Stimulated activated CD4-positive, alpha-beta T cell treated with anti-CD3 and anti-CD28 coated beads, Interleukin-12 subunit alpha, Interleukin-12 subunit beta, amount 100 ng/mL, for 4 hours (primary cell): ENCODE measurements around the gene RAB5B.
A peak's percentile ranks its signal among the peaks of the same experiment; 100 is the strongest.
"Not testable (repeated sequence)": the region's sequence is repeated elsewhere in the genome, so short reads cannot be mapped to it uniquely, and the experiment has no call there.

Source experiments
- DNase-seq: peaks from one replicate; pipeline ENCODE4 v3.0.0-alpha.2; 2020

The RAB5B gene

DNA sequence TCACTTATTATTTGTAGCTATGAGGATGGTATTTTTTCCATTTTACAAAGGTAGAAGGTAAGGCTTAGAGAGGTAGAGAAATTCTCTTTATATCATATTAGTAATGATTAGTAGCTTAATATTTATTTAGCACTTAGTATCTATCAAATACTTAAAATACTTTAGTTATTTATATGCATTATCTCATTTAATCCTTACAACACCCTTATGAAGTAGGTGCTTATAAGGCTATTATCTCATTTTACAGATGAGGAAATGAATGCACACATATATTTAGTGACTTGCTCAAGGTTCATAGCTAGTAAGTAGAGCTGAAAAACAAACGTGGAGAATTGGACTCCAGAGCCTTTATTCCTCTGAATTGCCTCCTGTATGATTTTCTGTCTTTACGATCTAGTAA lies 11.0 kb downstream of the RAB5B start:
- DNase-seq: no peak

DNA sequence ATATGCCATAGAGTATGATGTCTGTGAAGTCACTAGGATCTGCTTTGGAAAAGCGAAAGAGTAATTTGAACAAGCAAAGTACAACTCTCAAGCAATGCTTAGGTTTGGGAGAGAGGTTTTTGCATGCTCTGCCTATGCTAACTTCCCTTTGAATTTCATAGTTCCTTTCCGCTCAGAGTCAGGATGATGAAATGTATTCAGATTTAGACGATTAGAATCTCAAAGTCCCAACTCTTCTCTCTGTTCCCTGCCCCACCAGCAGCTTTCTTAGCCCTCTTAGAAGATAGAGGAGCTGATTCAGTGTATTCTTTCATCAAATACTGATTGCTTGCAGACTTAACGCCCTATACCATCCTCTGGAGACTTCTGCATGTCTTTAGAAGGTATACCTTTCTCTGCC lies 11.5 kb downstream of the RAB5B start:
- DNase-seq: no peak

DNA sequence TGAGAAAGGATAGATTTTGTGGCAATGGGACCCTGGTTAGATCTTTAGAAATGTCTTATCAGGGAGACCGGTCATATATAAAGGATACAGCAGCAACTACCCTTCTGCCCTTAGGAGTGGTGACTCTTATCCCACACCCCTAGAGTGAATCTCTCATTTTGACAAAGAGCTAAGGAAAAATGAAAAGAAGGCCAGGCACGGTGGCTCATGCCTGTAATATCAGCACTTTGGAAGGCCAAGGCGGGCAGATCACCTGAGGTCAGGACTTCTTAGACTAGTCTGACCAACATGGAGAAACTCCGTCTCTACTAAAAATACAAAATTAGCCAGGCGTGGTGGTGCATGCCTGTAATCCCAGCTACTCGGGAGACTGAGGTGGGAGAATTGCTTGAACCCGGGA lies 12.1 kb downstream of the RAB5B start:
- DNase-seq: not testable (repeated sequence)

DNA sequence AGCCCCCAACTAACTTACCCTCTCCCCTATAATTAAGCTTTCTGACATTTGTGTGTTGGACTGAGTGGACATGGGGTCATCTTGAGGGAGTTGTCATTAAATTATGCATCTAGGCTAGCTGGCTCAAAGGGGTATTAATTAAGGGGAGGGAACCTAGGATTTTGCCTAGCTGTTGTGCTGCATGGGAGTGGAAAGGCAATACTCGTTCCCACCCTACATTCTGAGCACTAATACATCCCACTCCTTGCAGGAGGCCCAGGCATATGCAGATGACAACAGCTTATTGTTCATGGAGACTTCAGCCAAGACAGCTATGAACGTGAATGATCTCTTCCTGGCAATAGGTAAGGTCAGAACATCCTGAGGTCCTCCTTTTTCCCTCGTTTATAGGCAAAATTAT lies 17.2 kb downstream of the RAB5B start:
- no peak for DNase-seq

DNA sequence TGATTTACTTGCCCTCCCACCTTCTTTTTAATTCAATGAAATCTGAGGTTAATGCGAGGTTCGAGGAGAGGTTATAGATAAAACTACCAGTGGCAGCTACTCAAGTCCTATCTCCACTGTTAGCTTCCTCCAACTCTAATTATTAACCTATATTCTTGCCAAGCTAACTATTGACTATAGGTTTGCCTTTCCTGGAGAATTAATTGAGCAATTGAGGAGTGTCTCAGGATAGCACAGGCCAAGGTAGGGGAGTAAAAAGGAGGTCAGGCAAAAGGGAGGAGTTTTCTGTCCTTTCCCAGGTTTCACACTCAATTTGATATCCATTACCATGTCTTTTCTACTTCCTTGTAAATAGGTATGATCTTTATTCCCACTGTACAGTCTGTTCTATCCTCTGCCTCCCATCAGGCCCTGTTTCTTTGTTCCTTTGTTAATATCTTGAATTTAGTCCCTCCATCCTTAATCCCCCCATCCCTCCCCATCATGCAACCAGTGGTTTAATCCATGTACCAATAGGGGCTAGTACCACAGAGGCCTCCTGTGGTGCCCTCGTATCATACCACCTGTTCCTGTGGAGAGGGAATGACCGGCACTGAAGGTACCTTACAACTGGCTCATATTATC lies 19.5 kb downstream of the RAB5B start:
- DNase-seq: no peak

DNA sequence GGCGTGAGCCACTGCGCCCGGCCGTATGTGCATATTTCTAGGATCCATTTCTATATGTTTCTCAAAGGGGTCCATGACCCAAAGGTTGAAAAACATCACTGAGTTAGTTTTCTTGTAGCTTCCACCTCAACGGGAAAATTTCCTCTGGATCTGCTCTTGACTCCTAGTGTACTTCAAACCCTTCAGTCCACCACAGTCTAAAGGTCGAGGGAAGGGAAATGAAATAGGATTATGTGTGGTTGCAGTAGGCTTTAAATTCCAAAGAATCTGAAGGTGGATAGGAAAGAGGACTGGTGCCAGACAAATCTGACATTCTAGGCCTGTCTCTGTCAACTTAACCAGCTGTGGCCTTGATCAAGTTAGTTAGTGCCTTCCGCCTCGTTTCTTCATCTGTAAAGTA lies 21.5 kb downstream of the RAB5B start:
- DNase-seq: no peak

DNA sequence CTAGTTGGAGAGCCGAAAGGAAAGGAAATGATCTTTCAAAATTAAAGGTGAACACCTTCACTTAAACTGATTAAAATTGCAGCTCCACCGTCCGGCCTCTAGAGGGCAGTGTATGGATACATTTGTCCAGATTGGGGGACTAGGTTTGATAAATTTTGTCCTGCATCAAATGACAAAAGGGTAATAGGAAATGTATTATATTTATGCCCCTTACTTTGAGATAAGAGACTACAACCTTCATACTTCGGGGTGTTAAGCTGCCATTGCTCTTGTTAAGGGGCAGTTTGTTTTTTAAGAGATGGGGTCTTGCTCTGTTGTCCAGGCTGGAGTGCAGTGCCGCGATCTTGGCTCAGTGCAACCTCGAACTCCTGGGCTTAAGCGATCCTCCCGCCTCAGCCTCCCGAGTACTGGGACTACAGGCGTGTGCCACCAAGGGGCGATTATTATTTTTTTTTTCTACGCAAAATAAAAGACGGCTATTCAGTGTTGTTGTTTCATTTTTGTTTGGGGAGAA lies 22.4 kb downstream of the RAB5B start:
- peak; percentile 37 for DNase-seq

DNA sequence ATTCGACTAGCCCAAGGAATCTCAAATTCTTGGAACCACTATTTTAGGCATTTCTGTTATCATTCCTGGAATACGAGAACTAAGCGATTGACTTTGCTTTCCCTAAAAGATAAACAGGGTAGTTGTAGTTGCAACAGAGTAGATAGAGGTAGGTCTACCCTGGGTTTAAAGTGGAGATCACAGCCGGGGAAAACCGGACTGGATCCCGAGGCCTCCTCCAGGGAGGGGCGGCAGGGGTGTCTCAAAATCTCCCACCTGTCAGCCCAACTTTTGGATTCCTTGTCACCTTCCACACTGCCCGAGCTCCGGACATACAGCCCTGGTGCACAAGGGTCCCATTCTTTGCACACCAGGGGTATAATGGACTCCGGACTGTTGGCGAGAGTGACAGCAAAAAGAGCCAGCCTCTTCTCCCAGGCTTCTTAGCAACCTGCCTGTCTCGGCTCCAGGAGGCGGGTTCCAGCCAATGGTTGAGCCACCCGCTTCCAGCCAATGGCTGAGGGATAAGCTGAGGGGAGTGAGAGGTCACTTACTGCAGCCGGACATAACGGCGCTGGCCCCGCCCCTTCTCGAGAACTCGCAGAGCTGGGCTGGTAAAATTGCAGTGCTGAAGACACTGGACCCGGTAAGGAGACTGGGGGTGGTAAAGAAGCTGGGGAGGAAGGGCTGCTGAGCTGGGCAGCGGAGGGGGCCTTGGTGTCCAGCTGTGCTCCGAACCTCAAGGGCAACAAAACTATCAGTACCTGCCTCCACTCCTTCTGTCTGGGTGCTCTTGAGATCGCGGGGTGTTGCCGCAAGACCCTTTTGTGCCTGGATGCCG lies 23.0 kb downstream of the RAB5B start, which contains the start of gene SUOX:
Gene SUOX (plus strand): TSS at position 562 of the 820 bp plus-strand sequence. CDS start 4,946 bp downstream, outside the sequence.
- DNase-seq: no peak

DNA sequence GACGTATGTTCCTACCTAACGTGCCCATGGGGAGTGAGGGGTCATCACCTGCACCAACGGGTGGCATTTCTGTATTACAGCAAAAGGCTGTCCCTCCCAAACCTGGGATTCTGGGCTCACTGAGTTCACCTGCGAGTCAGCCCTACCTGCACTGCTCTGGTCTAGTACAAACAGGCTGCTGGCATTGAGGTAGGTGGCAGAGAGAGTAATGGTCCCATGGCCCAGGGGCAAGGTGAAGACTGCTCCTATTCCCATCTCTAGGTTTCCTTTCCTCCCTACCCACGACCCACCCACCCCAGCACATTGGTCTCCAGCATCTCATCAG lies 23.6 kb downstream of the RAB5B start:
- no peak for DNase-seq

DNA sequence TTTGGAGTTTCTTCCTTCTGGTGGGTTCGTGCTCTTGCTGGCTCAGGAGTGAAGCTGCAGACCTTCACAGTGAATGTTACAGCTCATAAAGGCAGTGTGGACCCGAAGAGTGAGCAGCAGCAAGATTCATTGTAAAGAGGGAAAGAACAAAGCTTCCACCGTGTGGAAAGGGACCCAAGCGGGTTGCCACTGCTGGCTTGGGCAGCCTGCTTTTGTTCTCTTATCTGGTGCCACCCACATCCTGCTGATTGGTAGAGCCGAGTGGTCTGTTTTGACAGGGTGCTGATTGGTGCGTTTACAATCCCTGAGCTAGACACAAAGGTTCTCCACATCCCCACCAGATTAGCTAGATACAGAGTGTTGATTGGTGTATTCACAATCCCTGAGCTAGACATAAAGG lies 25.6 kb downstream of the RAB5B start:
- not testable (repeated sequence) for DNase-seq

DNA sequence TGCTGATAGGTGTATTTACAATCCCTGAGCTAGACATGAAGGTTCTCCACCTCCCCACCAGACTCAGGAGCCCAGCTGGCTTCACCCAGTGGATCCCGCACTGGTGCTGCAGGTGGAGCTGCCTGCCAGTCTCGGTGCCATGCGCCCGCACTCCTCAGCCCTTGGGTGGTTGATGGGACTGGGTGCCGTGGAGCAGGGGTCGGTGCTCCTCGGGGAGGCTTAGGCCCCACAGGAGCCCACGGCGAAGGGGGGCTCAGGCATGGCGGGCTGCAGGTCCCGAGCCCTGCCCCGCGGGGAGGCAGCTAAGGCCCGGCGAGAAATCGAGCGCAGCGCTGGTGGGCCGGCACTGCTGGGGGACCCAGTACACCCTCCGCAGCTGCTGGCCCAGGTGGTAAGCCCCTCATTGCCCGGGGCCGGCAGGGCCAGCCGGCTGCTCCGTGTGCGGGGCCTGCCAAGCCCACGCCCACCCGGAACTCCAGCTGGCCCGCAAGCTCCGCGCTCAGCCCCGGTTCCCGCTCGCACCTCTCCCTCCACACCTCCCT lies 26.2 kb downstream of the RAB5B start:
- DNase-seq: not testable (repeated sequence)

DNA sequence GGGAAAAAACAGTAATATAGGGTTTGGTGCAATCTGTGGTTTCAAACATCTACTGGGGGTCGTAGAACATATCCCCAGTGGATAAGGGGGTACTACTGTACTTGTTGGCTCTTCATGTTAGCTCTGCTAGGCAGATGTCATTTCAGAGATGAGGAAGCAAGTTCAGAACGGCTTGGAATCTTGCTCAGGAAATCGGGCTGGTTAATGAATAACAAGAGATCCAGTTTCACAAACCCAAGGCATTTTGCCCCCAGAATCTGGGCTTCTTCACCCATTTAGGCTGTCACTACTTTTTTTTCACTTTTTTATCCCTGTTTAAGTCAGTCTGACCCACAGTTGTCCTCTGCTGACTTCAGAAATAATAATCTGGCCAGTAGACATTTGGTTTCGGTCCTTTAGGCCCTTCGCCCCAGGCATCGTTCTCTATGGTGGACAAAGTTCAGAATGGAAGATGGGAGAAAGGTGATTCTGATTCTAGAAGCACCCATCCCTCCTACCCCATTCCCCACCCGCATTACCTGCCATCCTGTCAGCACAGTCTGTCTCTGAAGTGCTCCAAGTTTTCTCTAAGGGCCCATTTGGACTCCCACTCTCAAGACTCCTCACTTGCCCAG lies 27.7 kb downstream of the RAB5B start:
- no peak for DNase-seq

DNA sequence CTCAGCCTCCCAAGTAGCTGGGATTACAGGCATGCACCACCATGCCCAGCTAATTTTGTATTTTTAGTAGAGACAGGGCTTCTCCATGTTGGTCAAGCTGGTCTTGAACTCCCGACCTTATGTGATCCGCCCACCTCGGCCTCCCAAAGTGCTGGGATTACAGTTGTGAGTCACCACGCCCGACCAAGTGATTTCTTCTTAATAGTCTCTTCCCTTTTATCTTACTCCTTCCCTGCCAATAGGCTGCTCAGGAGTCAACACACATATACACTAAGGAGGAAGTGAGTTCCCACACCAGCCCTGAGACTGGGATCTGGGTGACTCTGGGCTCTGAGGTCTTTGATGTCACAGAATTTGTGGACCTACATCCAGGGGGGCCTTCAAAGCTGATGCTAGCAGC lies 29.5 kb downstream of the RAB5B start:
- not testable (repeated sequence) for DNase-seq

DNA sequence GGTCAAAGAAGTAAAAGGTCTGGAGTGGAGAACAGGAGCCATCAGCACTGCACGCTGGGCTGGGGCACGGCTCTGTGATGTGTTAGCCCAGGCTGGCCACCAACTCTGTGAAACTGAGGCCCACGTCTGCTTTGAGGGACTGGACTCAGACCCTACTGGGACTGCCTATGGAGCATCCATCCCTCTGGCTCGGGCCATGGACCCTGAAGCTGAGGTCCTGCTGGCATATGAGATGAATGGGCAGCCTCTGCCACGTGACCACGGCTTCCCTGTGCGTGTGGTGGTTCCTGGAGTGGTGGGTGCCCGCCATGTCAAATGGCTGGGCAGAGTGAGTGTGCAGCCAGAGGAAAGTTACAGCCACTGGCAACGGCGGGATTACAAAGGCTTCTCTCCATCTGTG lies 30.3 kb downstream of the RAB5B start:
- DNase-seq: no peak

DNA sequence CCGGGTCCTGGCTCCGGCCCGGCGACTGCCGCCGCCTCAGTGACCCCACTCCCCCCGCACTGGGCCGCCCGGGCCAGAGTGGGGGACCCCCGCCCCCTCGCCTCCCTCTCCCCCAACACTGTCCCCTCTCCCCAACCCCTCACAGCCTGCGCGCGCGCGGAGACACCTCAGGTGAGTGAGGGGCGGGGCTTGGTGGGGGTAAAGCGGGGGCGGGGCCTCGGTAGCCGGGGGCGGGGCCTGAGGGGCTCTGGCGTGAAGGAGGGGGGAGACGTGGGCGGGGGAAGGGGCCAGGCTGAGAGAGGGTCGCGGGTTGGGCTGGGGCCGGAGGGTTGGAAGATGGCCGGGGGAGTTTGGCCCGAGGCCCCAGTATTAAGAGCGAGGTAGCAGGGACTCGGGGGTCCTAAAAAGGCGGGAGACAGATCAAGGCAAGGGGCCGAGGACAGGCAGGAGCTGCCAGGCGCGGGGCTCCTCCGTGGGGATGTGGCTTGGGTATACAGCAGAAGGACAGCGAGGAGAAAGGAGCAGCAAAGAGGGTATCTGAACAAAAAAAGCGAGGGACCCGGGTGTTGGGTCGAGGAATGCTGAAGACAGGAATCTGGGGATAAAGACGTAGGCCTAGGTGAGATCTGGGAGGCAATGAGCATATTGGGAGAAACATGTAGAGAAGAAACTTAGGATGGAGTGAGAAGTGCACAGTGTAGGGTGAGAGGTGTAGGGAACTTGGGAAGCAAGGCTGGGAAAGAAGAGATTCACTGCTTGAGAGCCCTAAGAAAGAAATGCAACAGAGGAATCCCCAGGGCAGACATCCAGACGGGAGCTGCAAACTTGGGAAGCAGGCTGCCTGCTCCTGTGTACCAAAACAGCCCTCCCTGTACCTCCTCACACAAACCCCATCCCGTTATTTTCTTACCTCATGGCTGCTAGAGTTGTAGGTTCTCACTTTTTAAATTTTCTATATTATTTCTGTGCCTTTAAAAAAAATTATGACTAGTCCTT lies 34.0 kb downstream of the RAB5B start:
- peak; percentile 76 for DNase-seq

DNA sequence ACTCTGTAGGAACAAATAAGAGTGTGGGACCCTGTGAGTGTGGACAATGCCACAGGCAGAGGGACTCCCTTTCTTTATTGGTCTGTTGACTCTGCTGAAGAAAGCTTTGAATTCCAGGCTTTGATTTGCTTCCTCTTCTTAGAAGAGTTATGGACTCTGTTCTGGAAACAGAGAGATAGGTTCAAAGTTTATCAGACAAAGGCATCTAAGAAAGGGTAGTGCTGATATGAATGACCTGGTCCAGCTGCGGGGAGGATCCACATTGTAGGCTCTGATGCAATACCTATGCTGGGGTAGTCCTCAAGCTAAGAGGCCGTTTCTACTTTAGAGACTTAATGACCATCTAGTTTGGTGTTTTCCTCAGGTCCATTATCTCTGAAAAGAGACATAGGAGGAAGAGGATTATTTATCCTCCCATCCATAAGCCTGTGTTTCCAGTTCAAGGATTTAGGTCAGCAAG lies 36.3 kb downstream of the RAB5B start:
- DNase-seq: no peak

DNA sequence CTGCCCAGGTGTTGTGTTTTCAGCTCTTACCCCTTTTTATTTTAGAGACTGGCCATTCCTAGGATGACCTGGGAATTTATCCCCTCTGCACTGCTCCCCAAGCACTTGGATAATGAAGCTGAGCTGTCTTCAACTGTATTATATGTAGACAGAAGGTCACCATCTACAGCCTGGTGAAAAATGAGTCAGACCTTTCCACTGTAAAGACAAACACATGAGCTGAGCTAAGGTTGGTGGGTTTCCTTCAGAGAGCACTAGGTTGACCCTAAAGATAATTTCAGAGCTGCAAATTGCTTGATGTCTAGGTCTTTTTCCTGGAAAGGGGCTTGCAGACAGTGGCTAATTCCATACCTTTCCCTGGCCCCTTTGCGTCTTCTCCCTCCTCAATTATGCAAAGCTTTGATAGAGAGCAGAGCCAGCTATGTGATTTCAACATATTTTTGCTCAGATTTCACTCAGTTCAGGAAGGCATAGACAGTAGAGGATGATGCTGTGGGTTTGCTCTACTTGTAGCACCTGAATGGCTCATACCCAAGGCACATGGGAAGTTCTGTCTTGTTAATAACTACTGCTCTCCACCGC lies 37.7 kb downstream of the RAB5B start:
- DNase-seq: no peak

DNA sequence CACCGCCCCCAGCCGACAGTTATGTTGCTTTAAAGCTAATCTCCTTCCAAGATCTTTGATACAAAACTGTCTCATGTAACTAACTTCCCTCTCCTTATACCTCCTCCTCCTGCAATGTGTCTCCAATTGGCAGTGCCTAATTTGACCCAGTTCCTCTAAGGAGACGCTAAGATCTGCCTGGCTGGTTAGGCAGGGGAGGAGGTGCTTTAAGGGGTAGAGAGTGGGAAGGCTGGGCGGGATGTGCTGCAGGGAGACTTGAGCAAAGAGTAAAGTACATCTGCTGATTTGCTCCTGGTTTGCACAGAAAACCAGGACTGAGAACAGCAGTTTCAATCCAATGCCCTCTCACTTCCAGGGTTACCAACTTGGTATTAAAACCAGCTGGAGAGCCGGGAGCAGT lies 39.6 kb downstream of the RAB5B start:
- DNase-seq: no peak

DNA sequence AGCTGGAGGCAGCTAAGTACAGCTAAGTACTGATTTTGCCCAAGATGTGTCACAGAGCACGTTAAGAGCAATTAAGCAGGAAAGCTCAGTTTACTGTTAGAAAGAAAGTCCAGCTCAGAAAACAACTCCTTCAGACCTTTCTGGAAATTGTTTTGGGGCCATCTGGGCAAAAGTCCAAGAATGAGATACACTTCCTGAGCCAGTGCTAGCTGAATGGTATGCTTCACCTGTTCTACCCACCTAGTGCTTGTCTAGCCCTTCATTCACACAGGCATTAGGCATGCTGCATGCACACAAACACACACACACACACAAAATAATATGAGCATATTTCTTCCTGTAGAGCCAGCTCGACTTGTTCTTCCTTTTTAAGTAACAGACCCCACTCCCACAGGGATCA lies 40.3 kb downstream of the RAB5B start:
- DNase-seq: no peak

DNA sequence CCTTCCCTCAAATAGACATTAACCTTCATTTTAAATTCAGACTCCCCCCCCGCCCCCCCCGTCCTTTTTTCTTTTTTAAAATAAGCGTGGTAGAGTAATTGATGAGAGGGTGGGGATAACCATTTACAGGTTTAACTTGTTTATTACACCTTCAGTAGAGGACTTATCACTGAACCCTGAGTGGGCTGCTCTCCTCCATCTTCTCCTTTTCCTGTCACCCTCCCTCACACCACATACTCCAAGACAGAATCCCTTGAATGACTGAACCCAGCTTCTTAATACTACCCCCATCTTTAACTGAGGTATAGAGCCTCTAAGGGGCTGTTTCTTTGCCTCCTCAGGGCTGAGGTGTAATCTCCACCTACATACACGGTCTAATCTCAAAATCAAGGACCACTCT lies 43.3 kb downstream of the RAB5B start:
- DNase-seq: no peak

DNA sequence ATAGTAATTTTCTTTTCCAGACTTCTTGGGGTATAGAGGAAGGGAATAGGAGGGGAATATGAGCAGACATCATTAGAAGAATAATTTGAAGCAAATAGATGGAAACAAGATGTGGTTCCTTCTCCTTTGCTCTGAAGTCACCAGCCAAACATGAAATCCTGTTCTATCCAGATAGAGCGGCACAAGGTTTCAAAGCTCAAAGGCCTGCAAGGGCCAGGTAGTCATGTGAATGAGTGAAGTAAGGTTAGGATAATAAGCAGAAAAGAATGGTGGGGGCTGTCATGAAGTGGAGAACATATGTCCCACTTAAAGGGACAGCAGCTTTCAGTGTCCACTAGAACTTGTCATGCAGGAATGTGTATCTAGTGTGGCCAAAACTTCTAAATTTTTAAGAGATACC lies 44.5 kb downstream of the RAB5B start:
- no peak for DNase-seq
